Retinal pigment epithelial cell (primary cell): ENCODE data around the gene AGTPBP1.

Source experiments
- DNase-seq: peaks from one replicate; pipeline ENCODE4 v3.0.0-alpha.2; 2010; ENCODE audit warnings: low read depth
- H3K4me3 ChIP-seq: 2 replicates; pipeline ENCODE4 v1.5.1; 2011; ENCODE audit warnings: mild to moderate bottlenecking, low read length, control low read depth, moderate library complexity
- CTCF ChIP-seq: conservative IDR thresholded peaks from 2 replicates; pipeline ENCODE4 v1.5.1; 2011; ENCODE audit warnings: low read depth, low read length, control low read depth, inconsistent platforms

The AGTPBP1 gene

GRCh38 chr9:85536514-85536913, 205.2 kb downstream of the AGTPBP1 start:
- DNase-seq = no peak
- TF ChIP-seq CTCF = no peak
- H3K4me3 ChIP-seq = no peak overlapping the region

- no peak for TF ChIP-seq CTCF
- no peak overlapping the region for H3K4me3 ChIP-seq
- DNase-seq = peak; percentile 77
Measured at GRCh38 chr9:85536076-85536475, 205.7 kb downstream of the AGTPBP1 start.

GRCh38 chr9:85534340-85534739, 207.4 kb downstream of the AGTPBP1 start:
- no peak for TF ChIP-seq CTCF
- no peak overlapping the region for H3K4me3 ChIP-seq

GRCh38 chr9:85533538-85533937, 208.2 kb downstream of the AGTPBP1 start:
- no peak for DNase-seq
- no peak for TF ChIP-seq CTCF
- no peak overlapping the region for H3K4me3 ChIP-seq

More at GRCh38 chr9:85534340-85534739, 207.4 kb downstream of the AGTPBP1 start:
- no peak for DNase-seq

- no peak for DNase-seq
- TF ChIP-seq CTCF = no peak
- no peak overlapping the region for H3K4me3 ChIP-seq
Measured at GRCh38 chr9:85530721-85531120, 211.0 kb downstream of the AGTPBP1 start.

- H3K4me3 ChIP-seq = no peak overlapping the region
- no peak for TF ChIP-seq CTCF
Measured at GRCh38 chr9:85528607-85529006, 213.1 kb downstream of the AGTPBP1 start.

GRCh38 chr9:85528142-85528541, 213.6 kb downstream of the AGTPBP1 start:
- H3K4me3 ChIP-seq = no peak overlapping the region
- no peak for DNase-seq
- no peak for TF ChIP-seq CTCF

More at GRCh38 chr9:85528607-85529006, 213.1 kb downstream of the AGTPBP1 start:
- DNase-seq = no peak
